ENCODE results near the gene ZNF341.

The ZNF341 gene

DNA sequence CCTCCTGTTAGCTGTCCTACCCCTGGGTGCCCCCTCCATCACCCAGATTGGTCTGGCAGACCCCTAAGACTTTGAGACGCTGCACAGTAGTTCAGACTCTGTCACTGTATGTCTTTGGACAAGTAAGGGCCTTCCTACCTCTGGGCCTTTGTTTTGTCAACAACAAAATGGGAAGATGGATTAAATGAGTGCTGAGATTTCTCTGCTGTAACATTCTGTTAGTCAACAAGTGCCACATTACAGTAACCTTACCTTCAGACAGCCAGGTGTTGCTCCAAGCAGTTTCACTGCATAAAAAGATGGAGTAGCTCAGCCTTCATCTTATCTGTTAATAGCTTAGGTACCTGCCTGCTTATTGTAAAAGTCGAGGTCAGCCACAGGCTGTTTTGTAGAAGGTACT, 95.3 kb downstream of the ZNF341 start:
- in situ Hi-C loops (cut with MboI; ENCODE audit: low sequenced_read_pairs) = no loop called here

DNA sequence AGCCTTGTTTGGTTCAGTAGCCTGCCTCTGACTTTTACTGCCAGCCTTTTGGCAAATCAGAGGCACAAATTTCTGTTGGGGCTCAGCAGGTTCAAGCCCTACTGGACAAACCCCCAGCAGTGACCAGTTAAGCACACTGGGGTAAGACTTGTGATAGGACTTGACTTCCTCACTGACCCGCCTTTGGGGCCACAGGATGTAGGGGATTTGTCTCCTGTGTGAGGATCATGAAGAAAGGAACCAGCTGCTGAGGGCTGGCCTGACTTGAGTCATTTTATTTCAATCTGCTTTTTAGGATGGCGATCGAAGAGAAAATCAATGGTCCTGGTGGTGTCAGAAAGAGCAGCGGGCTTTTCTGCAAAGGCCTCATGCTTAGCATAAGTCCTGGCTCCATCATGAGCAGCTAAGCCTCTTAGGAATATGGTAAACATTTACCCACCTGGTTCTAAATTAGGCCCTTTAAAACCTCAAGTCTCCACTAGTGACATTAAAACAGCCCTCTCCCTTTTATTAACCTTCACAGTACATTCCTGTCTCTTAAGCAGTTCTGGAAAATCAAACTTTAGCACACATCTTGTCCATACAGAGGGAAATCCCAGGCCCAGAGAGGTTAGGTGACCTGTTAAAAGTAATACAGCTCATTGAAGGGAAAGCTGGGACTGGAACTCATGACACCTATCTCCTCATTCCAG, 96.0 kb downstream of the ZNF341 start:
- no peak for DNase-seq (ENCODE audit: low spot score in 2 of 2)
- in situ Hi-C loops (cut with MboI; ENCODE audit: low sequenced_read_pairs) = no loop called here
- Histone ChIP-seq H3K36me3 (replicated peaks) (0 out of 2 replicates have a peak, but pooled peaks cover 3% of the 10 kb centered on the region), H3K27me3 (ENCODE audit: low read depth) (no peaks in the 10 kb centered on the region), H3K4me1 (peaks cover 12% of the 10 kb centered on the region), H3K9me3 (no peaks in the 10 kb centered on the region), H3K4me3 (no peak overlapping the region)

More for the DNA sequence above, 95.3 kb downstream of the ZNF341 start:
- H3K4me3 ChIP-seq = no peak overlapping the region
- no peaks in the 10 kb centered on the region for H3K9me3 ChIP-seq
- 0 out of 2 replicates have a peak, but pooled peaks cover 3% of the 10 kb centered on the region for H3K36me3 ChIP-seq (replicated peaks)
- DNase-seq (ENCODE audit: low spot score in 2 of 2) = no peak
- peaks cover 12% of the 10 kb centered on the region for H3K4me1 ChIP-seq
- no peaks in the 10 kb centered on the region for H3K27me3 ChIP-seq (ENCODE audit: low read depth)

DNA sequence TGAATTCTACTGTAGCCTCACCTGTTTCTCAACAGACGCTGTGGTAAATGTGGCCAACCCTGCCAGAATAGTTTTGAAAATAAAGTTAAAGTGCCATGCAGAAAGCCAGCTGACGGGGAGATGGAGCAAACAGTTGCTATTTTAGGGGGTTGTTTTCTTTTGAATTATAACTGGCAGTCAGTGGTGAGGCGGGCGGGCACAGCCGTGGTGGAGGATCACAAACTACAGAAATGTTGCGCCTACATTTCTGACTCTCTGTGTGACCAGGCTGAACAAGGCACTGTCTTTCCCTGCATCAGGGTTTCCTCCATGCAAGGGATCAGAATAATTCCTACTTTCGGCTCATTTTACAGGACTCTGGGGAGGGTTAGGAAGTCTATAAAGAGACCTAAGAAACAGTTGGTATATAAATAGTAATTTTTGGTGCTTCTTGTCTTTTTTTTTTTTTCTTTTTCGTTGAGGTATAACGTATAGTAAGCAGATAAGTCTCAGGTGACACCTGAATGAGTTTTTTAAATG, 96.6 kb downstream of the ZNF341 start:
- Histone ChIP-seq H3K36me3 (replicated peaks) (0 out of 2 replicates have a peak, but pooled peaks cover 3% of the 10 kb centered on the region), H3K4me1 (peaks cover 12% of the 10 kb centered on the region), H3K9me3 (no peaks in the 10 kb centered on the region), H3K4me3 (no peak overlapping the region), H3K27me3 (ENCODE audit: low read depth) (no peaks in the 10 kb centered on the region)
- in situ Hi-C loops (cut with MboI; ENCODE audit: low sequenced_read_pairs) = no loop called here
- DNase-seq (ENCODE audit: low spot score in 2 of 2) = no peak

DNA sequence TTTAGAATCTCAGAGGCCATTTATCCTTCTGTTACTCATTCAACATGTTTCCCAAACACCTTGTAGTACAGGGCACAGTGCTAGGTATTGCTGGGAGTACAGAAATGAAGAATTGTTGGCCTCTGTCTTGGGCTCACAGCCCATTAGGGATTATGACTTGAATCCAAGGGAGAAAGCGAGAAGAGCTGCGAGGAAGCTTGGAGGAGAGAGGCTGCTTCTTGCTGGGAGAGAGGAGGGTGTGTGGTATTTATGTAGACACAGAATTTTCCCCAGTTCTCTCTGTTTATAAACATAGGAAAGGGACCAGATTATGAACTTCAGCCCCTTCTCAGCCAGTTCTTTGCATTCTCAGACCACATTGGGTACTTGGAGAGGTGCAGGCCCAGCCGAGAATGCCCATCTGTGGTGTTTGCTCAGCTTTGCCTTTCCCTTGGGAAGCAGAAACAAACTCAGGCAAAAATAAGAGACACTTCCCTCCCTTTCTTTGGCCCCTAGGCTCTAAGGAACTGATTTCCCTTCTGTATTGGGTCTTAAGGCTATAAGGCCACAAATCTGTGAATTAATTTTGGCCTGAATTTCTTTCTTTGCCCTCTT, 97.3 kb downstream of the ZNF341 start:
- Histone ChIP-seq H3K36me3 (replicated peaks) (peaks cover 3% of the 10 kb centered on the region; the same call in 1 of the 2 replicates), H3K4me3 (no peak overlapping the region), H3K9me3 (no peaks in the 10 kb centered on the region), H3K4me1 (peaks cover 12% of the 10 kb centered on the region), H3K27me3 (ENCODE audit: low read depth) (no peaks in the 10 kb centered on the region)
- in situ Hi-C loops (cut with MboI; ENCODE audit: low sequenced_read_pairs) = no loop called here
- no peak for DNase-seq (ENCODE audit: low spot score in 2 of 2)

DNA sequence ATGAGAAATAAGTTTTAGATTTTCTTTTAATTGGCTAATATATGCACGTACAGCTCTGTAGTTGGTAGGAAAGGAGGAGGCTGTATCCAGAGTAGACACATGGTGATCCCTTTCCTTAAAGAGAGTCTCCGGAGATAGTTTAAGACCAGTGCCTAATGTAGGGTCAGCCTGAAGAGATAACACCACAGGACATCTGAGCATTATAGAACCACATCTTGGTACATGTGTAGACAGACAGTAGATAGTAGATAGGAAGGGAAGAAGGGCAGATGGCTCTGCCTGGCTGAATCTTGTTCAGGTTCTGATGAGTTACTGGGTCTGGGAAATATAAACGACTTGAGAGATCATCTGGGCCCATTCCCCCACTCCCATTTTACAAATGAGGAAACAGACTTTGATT, 97.8 kb downstream of the ZNF341 start:
- in situ Hi-C loops (cut with MboI; ENCODE audit: low sequenced_read_pairs) = no loop called here

DNA sequence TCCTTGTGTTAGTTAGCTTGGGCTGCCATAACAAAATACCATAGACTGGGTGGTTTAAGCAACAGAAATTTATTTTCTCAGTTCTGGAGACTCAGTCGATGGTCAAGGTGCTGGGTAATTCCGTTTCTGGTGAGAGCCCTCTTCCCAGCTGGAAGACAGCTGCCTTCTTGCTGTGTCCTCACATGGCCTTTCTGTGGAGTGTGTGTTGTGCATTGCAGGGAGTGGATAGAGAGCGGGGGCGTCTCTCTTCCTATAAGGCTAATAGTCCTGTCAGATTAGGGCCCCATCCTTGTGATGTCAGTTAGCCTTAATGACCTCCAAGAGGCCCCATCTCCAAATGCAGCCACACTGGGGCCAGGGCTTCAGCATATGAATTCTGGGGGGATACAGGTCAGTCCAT, 98.6 kb downstream of the ZNF341 start:
- peaks cover 12% of the 10 kb centered on the region for H3K4me1 ChIP-seq
- peak in 1 of 2 experiments; percentile 50 for DNase-seq (ENCODE audit: low spot score in 2 of 2)
- no peak overlapping the region for H3K4me3 ChIP-seq
- H3K9me3 ChIP-seq = no peaks in the 10 kb centered on the region
- no peaks in the 10 kb centered on the region for H3K27me3 ChIP-seq (ENCODE audit: low read depth)
- peaks cover 3% of the 10 kb centered on the region; the same call in 1 of the 2 replicates for H3K36me3 ChIP-seq (replicated peaks)
- in situ Hi-C loops (cut with MboI; ENCODE audit: low sequenced_read_pairs) = no loop called here

More for the DNA sequence above, 97.8 kb downstream of the ZNF341 start:
- no peaks in the 10 kb centered on the region for H3K9me3 ChIP-seq
- no peak for DNase-seq (ENCODE audit: low spot score in 2 of 2)
- peaks cover 3% of the 10 kb centered on the region; the same call in 1 of the 2 replicates for H3K36me3 ChIP-seq (replicated peaks)
- H3K4me3 ChIP-seq = no peak overlapping the region
- no peaks in the 10 kb centered on the region for H3K27me3 ChIP-seq (ENCODE audit: low read depth)
- H3K4me1 ChIP-seq = peaks cover 12% of the 10 kb centered on the region

DNA sequence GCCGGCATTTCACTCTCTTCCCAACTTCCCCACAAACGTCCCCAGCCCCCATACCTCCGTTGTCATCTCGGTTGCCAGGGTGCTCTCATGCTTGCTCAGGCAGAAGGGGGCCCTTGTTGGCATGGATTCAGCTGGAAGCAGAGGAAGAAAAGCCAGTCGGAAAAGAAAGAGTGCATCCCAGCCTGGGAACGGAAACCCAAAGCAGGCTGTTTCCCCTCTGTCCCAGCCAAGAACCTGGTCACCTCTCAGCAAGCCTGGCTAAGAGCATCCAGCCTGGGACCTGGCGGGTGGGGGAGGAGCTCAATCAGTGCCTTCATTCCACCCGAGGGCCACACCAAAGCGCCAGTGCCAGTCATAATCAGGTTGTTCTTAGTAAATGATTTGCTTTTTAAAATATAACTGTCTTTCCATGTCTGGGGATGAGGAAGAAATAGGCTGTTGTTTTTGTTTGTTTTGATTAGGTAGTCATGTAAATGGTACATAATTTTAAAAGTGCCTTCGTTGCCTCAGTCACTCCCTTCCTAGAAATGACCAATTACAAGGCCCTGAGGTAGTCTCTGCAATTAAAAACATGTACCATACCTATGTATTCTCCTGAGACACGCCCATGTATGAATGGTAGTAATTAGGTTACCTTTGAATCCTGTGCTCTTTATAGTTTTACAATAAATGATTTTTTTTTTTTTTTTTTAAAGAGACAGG, 100.5 kb downstream of the ZNF341 start:
- in situ Hi-C loops (cut with MboI; ENCODE audit: low sequenced_read_pairs) = no loop called here
- H3K4me1 ChIP-seq = peaks cover 12% of the 10 kb centered on the region
- H3K9me3 ChIP-seq = 0 out of 2 replicates have a peak, but pooled peaks cover 2% of the 10 kb centered on the region

DNA sequence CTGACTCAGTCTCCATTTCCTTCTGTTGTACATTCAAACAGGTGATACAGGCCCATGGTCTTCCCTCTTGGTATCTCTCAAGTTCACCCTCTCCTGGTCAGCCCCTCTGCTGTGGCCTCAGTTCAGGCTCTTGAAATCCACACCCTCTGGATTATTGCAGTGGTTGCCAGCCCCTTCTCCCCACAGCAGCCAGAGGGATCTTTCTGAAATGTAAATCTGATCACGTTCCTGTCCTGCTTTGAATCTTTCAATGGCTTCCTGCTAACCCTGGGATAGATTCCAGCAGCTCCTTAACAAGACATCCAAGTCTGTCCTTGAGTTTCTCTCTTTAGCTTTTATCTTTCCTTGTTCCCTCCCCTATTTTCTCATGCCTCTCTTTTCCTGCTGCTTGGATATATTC, 101.5 kb downstream of the ZNF341 start:
- no peak for DNase-seq (ENCODE audit: low spot score in 2 of 2)
- H3K4me1 ChIP-seq = peaks cover 16% of the 10 kb centered on the region
- H3K27me3 ChIP-seq (ENCODE audit: low read depth) = no peaks in the 10 kb centered on the region
- in situ Hi-C loops (cut with MboI; ENCODE audit: low sequenced_read_pairs) = no loop called here
- H3K4me3 ChIP-seq = no peak overlapping the region
- peaks cover 3% of the 10 kb centered on the region; the same call in 1 of the 2 replicates for H3K36me3 ChIP-seq (replicated peaks)
- 0 out of 2 replicates have a peak, but pooled peaks cover 2% of the 10 kb centered on the region for H3K9me3 ChIP-seq

More for the DNA sequence above, 100.5 kb downstream of the ZNF341 start:
- H3K27me3 ChIP-seq (ENCODE audit: low read depth) = no peaks in the 10 kb centered on the region
- H3K4me3 ChIP-seq = no peak overlapping the region
- no peak for DNase-seq (ENCODE audit: low spot score in 2 of 2)
- peaks cover 3% of the 10 kb centered on the region; the same call in 1 of the 2 replicates for H3K36me3 ChIP-seq (replicated peaks)

DNA sequence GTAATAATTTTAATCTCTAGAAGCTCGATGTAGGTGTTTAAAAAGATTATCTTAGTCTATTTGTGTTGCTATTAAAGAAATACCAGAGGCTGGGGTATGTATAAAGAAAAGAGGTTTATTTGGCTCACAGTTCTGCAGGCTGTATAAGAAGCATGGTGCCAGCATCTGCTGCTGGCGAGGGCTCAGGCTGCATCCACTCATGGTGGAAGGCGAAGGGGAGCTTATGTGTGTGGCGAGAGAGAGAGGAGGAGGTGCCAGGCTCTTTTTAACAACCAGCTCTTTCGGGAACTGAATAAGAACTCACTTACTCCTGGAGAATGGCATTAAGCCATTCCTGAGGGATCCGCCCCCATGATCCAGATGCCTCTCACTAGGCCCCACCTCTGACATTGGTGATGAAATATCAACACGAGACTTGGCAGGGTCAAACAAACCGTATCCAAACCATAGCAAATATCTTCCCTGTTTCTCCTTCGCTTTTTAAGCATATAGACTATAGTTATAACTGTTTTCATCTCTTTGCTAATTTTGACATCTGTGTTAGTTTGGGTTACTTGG, 103.9 kb downstream of the ZNF341 start:
- H3K9me3 ChIP-seq = 0 out of 2 replicates have a peak, but pooled peaks cover 2% of the 10 kb centered on the region
- H3K36me3 ChIP-seq (replicated peaks) = no peaks in the 10 kb centered on the region; the same call in 1 of the 2 replicates
- no peaks in the 10 kb centered on the region for H3K27me3 ChIP-seq (ENCODE audit: low read depth)
- no peak for DNase-seq (ENCODE audit: low spot score in 2 of 2)
- in situ Hi-C loops (cut with MboI; ENCODE audit: low sequenced_read_pairs) = no loop called here
- H3K4me1 ChIP-seq = peaks cover 4% of the 10 kb centered on the region
- no peak overlapping the region for H3K4me3 ChIP-seq

DNA sequence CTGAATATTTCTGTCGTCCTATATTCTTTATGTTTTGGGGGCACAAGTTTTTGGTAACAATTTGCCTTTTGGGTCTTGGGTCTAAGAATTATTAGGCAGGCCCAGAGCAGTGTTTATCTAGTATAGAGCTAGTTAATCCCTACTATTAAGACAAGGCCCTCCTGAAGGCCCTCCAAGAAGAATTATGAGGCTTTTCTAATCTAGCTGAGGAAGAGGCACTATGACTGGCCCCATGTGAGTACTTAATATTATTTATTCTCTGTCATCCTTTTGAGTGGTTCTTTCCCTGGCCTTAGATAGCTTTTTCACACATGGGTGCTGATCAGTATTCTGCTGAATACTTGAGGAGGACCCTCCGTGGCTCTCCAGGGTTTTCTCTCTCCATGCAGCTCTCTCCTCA, 104.5 kb downstream of the ZNF341 start:
- no peaks in the 10 kb centered on the region for H3K27me3 ChIP-seq (ENCODE audit: low read depth)
- H3K36me3 ChIP-seq (replicated peaks) = no peaks in the 10 kb centered on the region; the same call in 1 of the 2 replicates
- no peak overlapping the region for H3K4me3 ChIP-seq
- peaks cover 4% of the 10 kb centered on the region for H3K4me1 ChIP-seq
- H3K9me3 ChIP-seq = 0 out of 2 replicates have a peak, but pooled peaks cover 2% of the 10 kb centered on the region
- in situ Hi-C loops (cut with MboI; ENCODE audit: low sequenced_read_pairs) = no loop called here
- no peak for DNase-seq (ENCODE audit: low spot score in 2 of 2)

DNA sequence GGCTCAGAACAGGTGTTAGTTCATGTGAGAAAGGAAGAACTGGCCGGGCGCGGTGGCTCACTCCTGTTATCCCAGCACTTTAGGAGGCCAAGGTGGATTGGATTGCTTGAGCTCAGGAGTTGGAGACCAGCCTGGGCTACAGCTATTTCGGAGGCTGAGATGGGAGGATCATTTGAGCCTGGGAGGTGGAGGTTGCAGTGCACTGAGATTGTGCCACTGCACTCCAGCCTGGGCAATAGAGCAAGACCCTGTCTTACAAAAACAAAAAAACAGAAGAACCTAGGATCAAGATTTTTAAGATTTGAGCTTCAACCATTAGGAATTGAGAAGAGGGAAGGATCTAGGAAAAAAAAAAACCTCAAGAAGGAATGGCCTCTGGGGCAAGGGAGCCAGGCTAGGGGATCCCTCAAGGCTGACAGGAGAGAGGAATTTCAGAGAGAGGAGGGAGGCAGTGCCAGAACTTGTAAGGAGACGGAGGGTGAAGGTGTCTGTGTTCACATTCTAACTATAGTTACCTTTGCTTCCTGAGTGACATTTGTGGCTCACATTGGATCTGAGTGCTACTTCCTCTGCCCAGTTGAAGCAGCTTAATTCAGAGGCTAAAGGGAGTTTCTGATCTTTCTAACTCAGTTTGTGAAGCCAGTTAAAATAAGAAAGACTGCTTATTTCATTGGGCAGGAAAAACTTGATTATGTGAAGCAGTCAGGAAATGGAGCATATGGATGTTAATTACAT, 105.5 kb downstream of the ZNF341 start:
- in situ Hi-C loops (cut with MboI; ENCODE audit: low sequenced_read_pairs) = no loop called here
- peaks cover 4% of the 10 kb centered on the region for H3K4me1 ChIP-seq

DNA sequence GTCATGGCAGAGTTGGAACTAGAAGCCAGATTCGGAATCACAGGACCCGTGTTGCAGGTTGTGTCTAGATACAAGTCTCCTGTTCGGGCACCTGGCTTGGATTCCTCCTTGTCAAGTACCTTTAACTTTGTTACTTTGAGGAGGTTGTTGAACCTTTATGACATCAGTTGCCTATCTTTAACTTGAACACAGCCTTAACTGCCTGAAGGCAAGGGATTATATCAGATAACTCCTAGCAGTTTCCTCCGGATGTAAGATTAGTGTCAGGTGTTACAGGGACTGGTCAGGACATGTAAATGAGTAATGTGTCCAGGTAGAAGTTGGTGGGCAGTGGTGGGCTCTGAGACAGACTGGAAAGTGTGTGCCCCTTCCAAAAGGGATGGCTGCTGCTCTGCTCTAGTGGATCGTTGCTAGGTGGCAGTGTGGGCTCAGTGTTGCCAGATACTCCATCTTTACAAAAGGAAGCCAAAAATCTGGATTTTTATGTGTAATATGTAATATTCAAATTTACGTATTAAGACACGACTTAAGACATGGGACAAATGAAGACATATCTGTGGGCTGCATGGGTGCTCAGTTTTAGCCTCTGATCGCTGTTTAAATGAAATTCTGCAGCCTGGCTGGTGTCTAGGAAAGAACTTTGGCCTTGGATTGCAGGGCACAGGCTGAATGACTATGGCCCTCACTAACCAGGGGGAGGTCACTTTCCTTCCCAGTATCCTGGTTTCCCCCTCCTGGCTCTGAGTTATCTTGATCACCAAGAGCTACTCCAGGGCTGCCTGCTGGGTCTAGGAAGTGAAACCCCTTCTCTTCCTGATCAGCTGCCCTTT, 106.5 kb downstream of the ZNF341 start:
- Histone ChIP-seq H3K27me3 (ENCODE audit: low read depth) (no peaks in the 10 kb centered on the region), H3K36me3 (replicated peaks) (no peaks in the 10 kb centered on the region; the same call in 1 of the 2 replicates), H3K9me3 (0 out of 2 replicates have a peak, but pooled peaks cover 2% of the 10 kb centered on the region), H3K4me3 (no peak overlapping the region), H3K4me1 (peaks cover 8% of the 10 kb centered on the region)
- DNase-seq (ENCODE audit: low spot score in 2 of 2) = no peak
- in situ Hi-C loops (cut with MboI; ENCODE audit: low sequenced_read_pairs) = no loop called here

More for the DNA sequence above, 105.5 kb downstream of the ZNF341 start:
- Histone ChIP-seq H3K27me3 (ENCODE audit: low read depth) (no peaks in the 10 kb centered on the region), H3K36me3 (replicated peaks) (no peaks in the 10 kb centered on the region; the same call in 1 of the 2 replicates), H3K9me3 (0 out of 2 replicates have a peak, but pooled peaks cover 2% of the 10 kb centered on the region), H3K4me3 (no peak overlapping the region)
- DNase-seq (ENCODE audit: low spot score in 2 of 2) = no peak
